Astrocyte (in vitro differentiated cells and primary cell): ENCODE measurements around the gene SLC25A27.

Experiments used
- CTCF ChIP-seq: IDR thresholded peaks from 2 replicates; pipeline ENCODE4 v1.5.1; 2011; ENCODE audit warnings: low read depth, mild to moderate bottlenecking, inconsistent platforms, low read length, moderate library complexity; ENCODE audit not compliant: insufficient read depth
- EZH2 ChIP-seq: IDR thresholded peaks from 2 replicates; pipeline ENCODE4 v1.6.1; 2012; ENCODE audit warnings: mild to moderate bottlenecking, low read length, inconsistent platforms; ENCODE audit not compliant: insufficient read depth

- no peak for TF ChIP-seq CTCF
- TF ChIP-seq EZH2 = no peak
Measured at GRCh38 chr6:46661483-46661882, 8.7 kb downstream of the SLC25A27 start.
